ENCODE results near the gene AJM1.

The AJM1 gene

GRCh38 chr9:136808075-136808805 is 34.0 kb upstream of the AJM1 start:
- Histone ChIP-seq H3K36me3 (peaks cover 44% of the 10 kb centered on the region), H3K27me3 (no peaks in the 10 kb centered on the region), H3K4me3 (ENCODE audit: low read depth, low read length) (peak overlapping the region; percentile 67), H3K9me3 (no peaks in the 10 kb centered on the region), H3K4me1 (no peaks in the 10 kb centered on the region; the same call in none of the 2 replicates)
- peak; percentile 52 for DNase-seq
- TF ChIP-seq, protein P1, sequence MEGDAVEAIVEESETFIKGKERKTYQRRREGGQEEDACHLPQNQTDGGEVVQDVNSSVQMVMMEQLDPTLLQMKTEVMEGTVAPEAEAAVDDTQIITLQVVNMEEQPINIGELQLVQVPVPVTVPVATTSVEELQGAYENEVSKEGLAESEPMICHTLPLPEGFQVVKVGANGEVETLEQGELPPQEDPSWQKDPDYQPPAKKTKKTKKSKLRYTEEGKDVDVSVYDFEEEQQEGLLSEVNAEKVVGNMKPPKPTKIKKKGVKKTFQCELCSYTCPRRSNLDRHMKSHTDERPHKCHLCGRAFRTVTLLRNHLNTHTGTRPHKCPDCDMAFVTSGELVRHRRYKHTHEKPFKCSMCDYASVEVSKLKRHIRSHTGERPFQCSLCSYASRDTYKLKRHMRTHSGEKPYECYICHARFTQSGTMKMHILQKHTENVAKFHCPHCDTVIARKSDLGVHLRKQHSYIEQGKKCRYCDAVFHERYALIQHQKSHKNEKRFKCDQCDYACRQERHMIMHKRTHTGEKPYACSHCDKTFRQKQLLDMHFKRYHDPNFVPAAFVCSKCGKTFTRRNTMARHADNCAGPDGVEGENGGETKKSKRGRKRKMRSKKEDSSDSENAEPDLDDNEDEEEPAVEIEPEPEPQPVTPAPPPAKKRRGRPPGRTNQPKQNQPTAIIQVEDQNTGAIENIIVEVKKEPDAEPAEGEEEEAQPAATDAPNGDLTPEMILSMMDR (IDR thresholded peaks at IDR 0.05; ENCODE audit: low read depth, low read length) = no peak

GRCh38 chr9:136808806-136809158 is 33.5 kb upstream of the AJM1 start:
- TF ChIP-seq, protein P1 (IDR thresholded peaks at IDR 0.05; ENCODE audit: low read depth, low read length) = no peak
- Histone ChIP-seq H3K9me3 (no peaks in the 10 kb centered on the region), H3K27me3 (no peaks in the 10 kb centered on the region), H3K36me3 (peaks cover 49% of the 10 kb centered on the region), H3K4me3 (ENCODE audit: low read depth, low read length) (peak overlapping the region; percentile 67), H3K4me1 (no peaks in the 10 kb centered on the region; the same call in none of the 2 replicates)
- DNase-seq = no peak

- peaks cover 86% of the 10 kb centered on the region for H3K36me3 ChIP-seq
- H3K9me3 ChIP-seq = no peaks in the 10 kb centered on the region
- TF ChIP-seq, protein P1 (IDR thresholded peaks at IDR 0.05; ENCODE audit: low read depth, low read length) = no peak
- no peaks in the 10 kb centered on the region; the same call in 1 of the 2 replicates for H3K4me1 ChIP-seq
- no peak overlapping the region for H3K4me3 ChIP-seq (ENCODE audit: low read depth, low read length)
- DNase-seq = no peak
- H3K27me3 ChIP-seq = no peaks in the 10 kb centered on the region
These were observed 27.4 kb upstream of the AJM1 start for GRCh38 chr9:136814725-136815421.

- H3K4me1 ChIP-seq = no peaks in the 10 kb centered on the region; the same call in 1 of the 2 replicates
- peaks cover 83% of the 10 kb centered on the region for H3K36me3 ChIP-seq
- TF ChIP-seq, protein P1 (IDR thresholded peaks at IDR 0.05; ENCODE audit: low read depth, low read length) = no peak
- no peak overlapping the region for H3K4me3 ChIP-seq (ENCODE audit: low read depth, low read length)
- H3K9me3 ChIP-seq = no peaks in the 10 kb centered on the region
- H3K27me3 ChIP-seq = no peaks in the 10 kb centered on the region
- no peak for DNase-seq
These were observed 26.9 kb upstream of the AJM1 start for GRCh38 chr9:136815422-136815782.

DNA sequence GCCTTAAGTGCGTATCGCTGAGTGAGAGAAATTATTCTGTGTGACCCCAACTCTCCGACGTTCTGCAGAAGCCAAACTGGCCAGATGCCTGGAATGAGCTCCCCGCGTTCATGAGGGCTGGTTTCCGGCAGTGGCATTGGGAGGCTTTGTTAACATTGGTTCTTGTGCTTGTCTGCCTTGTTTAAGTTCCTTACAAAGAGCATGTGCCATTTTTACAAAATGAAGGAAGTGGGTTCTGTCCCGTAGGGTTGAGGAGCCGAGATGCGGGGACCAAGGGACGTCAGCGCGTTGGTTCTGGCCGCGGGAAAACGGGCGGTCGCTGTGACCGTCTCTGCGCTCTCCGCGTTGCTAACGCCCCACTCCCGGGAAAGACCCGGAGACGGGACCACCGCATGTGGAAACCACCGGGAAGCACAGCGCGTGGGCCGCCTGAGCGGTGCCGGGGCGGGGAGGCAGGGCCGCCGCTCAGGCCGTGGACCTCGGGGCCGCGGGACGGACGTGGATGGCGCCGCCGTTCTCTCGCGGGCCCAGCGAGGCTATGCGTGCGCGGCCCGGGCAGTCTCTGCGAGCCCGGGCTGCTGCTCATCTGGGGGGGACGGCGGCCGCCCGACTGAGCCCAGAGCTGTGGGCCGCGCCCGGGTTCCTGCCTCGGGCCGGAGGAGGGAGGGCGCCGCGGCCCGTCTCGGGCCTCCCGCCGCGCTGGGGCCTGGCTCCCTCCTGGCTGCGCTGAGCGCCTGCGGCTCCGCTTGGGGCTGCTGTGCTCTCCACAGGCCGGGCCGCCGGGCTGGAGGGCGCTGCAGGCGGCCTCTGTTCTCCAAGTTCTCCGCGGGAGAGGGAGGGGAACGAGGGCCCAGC is 21.1 kb upstream of the AJM1 start:
- no peaks in the 10 kb centered on the region for H3K9me3 ChIP-seq
- H3K36me3 ChIP-seq = peaks cover 62% of the 10 kb centered on the region
- TF ChIP-seq, protein P1 (IDR thresholded peaks at IDR 0.05; ENCODE audit: low read depth, low read length) = no peak
- H3K27me3 ChIP-seq = no peaks in the 10 kb centered on the region
- DNase-seq = no peak
- H3K4me3 ChIP-seq (ENCODE audit: low read depth, low read length) = no peak overlapping the region
- H3K4me1 ChIP-seq = no peaks in the 10 kb centered on the region
